Right atrium auricular region (tissue), 2 donors: Measurements from ENCODE around the gene NDFIP2. TPM values are rescaled to one million over a fixed set of nuclear protein-coding genes. Genes with fewer than 3 reads are reported as not detected.

Experiments
- DNase-seq: peaks from one replicate; pipeline ENCODE4 v3.0.0-alpha.2; 2019; ENCODE audit warnings: low spot score
- H3K27ac ChIP-seq, 2 donors: fragments of 200-600 bp; sonication (generic); 1 replicate in 1 of 2; 2 replicates in 1 of 2; pipeline ENCODE4 v1.5.1; 2016 to 2019
- H3K27me3 ChIP-seq, 2 donors: fragments of 200-600 bp; sonication (generic); one replicate each; pipeline versions ENCODE4 v1.5.1 to v1.6.0; 2017 to 2019
- H3K36me3 ChIP-seq: fragments of 200-600 bp; sonication (generic); one replicate; pipeline ENCODE4 v1.5.1; 2016
- H3K4me1 ChIP-seq, 2 donors: fragments of 200-600 bp; sonication (generic); one replicate each; pipeline versions ENCODE4 v1.5.1 to v1.6.0; 2017 to 2019
- H3K4me3 ChIP-seq, 2 donors: fragments of 200-600 bp; sonication (generic); 1 replicate in 1 of 2; 2 replicates in 1 of 2; pipeline ENCODE4 v1.5.1; 2017 to 2019; ENCODE audit warnings: mild to moderate bottlenecking in 1 of 2, moderate library complexity in 1 of 2
- H3K9me3 ChIP-seq, 2 donors: fragments of 200-600 bp; sonication (generic); one replicate each; pipeline ENCODE4 v1.5.1; 2019
- CTCF ChIP-seq, 2 donors: fragments of 200-600 bp; sonication (generic); IDR thresholded peaks; one replicate each; pipeline ENCODE4 v1.5.1; 2019; ENCODE audit warnings: antibody characterized with exemption in 2 of 2
- total RNA-seq, 2 donors: library from RNA; depleted of rRNA; stranded (reverse); fragments of >200 nt; gene quantifications; one replicate each; pipeline ENCODE4 v1.1.0, GENCODE V29; 2016

Gene NDFIP2
- total RNA-seq, 2 donors from 2014 or later = 27.8 to 29.0 TPM

- no peak for DNase-seq
- TF ChIP-seq CTCF (IDR thresholded peaks at IDR 0.05) = no peak
- Histone ChIP-seq H3K4me3 (no peak overlapping the region), H3K27me3 (no peaks in the 10 kb centered on the region), H3K36me3 (no peaks in the 10 kb centered on the region), H3K27ac (no peak overlapping the region), H3K9me3 (peaks cover 0 to 5% of the 10 kb centered on the region in 2 donors), H3K4me1 (peaks cover 0 to 22% of the 10 kb centered on the region in 2 donors)
Measured at GRCh38 chr13:79500829-79501228, 19.9 kb downstream of the NDFIP2 start.

- Histone ChIP-seq H3K36me3 (no peaks in the 10 kb centered on the region), H3K27me3 (no peaks in the 10 kb centered on the region), H3K27ac (no peak overlapping the region), H3K4me3 (no peak overlapping the region), H3K9me3 (peaks cover 0 to 5% of the 10 kb centered on the region in 2 donors), H3K4me1 (peaks cover 0 to 22% of the 10 kb centered on the region in 2 donors)
- TF ChIP-seq CTCF (IDR thresholded peaks at IDR 0.05) = no peak
- DNase-seq = no peak
Measured at GRCh38 chr13:79501538-79502232, 20.7 kb downstream of the NDFIP2 start.

GRCh38 chr13:79502859-79503468 is 22.0 kb downstream of the NDFIP2 start:
- Histone ChIP-seq H3K27ac (no peak overlapping the region), H3K36me3 (no peaks in the 10 kb centered on the region), H3K4me1 (peaks cover 0 to 22% of the 10 kb centered on the region in 2 donors), H3K4me3 (no peak overlapping the region), H3K9me3 (peaks cover 0 to 5% of the 10 kb centered on the region in 2 donors), H3K27me3 (no peaks in the 10 kb centered on the region)
- DNase-seq = no peak
- no peak for TF ChIP-seq CTCF (IDR thresholded peaks at IDR 0.05)

- no peak for DNase-seq
- TF ChIP-seq CTCF (IDR thresholded peaks at IDR 0.05) = no peak
- no peaks in the 10 kb centered on the region for H3K27me3 ChIP-seq
- peaks cover 0 to 25% of the 10 kb centered on the region in 2 donors for H3K4me1 ChIP-seq
- no peak overlapping the region for H3K4me3 ChIP-seq
- H3K9me3 ChIP-seq = peaks cover 0 to 5% of the 10 kb centered on the region in 2 donors
- no peak overlapping the region for H3K27ac ChIP-seq
- H3K36me3 ChIP-seq = no peaks in the 10 kb centered on the region
Measured at GRCh38 chr13:79503473-79504017, 22.6 kb downstream of the NDFIP2 start.

GRCh38 chr13:79508224-79508961 is 27.4 kb downstream of the NDFIP2 start:
- no peak for DNase-seq
- no peak for TF ChIP-seq CTCF (IDR thresholded peaks at IDR 0.05)
- H3K4me3 ChIP-seq = no peak overlapping the region
- H3K4me1 ChIP-seq = peaks cover 0 to 13% of the 10 kb centered on the region in 2 donors
- H3K9me3 ChIP-seq = no peaks in the 10 kb centered on the region
- no peak overlapping the region for H3K27ac ChIP-seq
- no peaks in the 10 kb centered on the region for H3K27me3 ChIP-seq
- H3K36me3 ChIP-seq = no peaks in the 10 kb centered on the region
